H1 (cell line): ENCODE results near the gene SPI1.
"Not testable (repeated sequence)": the region's sequence is repeated elsewhere in the genome, so short reads cannot be mapped to it uniquely, and the experiment has no call there.

ENCODE experiments used
- CHD1 ChIP-seq: IDR thresholded peaks from 2 replicates; pipeline ENCODE4 v1.6.1; 2012; ENCODE audit warnings: low read depth, low read length, improper control_type of control experiment
- CTCF ChIP-seq, 3 experiments: IDR thresholded peaks; 1 replicate in 2 of 3; 2 replicates in 1 of 3; pipeline versions ENCODE4 v1.5.1 to v1.6.1; 2011; ENCODE audit warnings: low read length in 3 of 3, mild to moderate bottlenecking in 3 of 3, inconsistent platforms in 2 of 3, low read depth in 1 of 3, moderate library complexity in 1 of 3; ENCODE audit not compliant: insufficient read depth in 1 of 3; ENCODE audit errors: control extremely low read depth in 1 of 3
- EP300 ChIP-seq, 2 experiments: IDR thresholded peaks; 1 replicate in 1 of 2; 2 replicates in 1 of 2; pipeline ENCODE4 v1.6.1; 2011 to 2012; ENCODE audit warnings: low read depth in 2 of 2, low read length in 2 of 2, mild to moderate bottlenecking in 2 of 2, borderline replicate concordance in 1 of 2, inconsistent platforms in 1 of 2, moderate library complexity in 1 of 2
- KDM1A ChIP-seq: fragments of 200-600, 300-600 bp; sonication (generic); IDR thresholded peaks from 2 replicates; pipeline ENCODE4 v1.7.1; 2016; ENCODE audit warnings: mild to moderate bottlenecking, low read length, borderline replicate concordance
- MAX ChIP-seq: IDR thresholded peaks from 2 replicates; pipeline ENCODE4 v1.6.1; 2012; ENCODE audit warnings: inconsistent platforms
- POLR2A ChIP-seq, 2 experiments: IDR thresholded peaks; 1 replicate in 1 of 2; 2 replicates in 1 of 2; pipeline ENCODE4 v1.6.1; 2011; ENCODE audit warnings: low read depth in 2 of 2, low read length in 2 of 2, mild to moderate bottlenecking in 2 of 2; ENCODE audit errors: control extremely low read depth in 1 of 2

DNA sequence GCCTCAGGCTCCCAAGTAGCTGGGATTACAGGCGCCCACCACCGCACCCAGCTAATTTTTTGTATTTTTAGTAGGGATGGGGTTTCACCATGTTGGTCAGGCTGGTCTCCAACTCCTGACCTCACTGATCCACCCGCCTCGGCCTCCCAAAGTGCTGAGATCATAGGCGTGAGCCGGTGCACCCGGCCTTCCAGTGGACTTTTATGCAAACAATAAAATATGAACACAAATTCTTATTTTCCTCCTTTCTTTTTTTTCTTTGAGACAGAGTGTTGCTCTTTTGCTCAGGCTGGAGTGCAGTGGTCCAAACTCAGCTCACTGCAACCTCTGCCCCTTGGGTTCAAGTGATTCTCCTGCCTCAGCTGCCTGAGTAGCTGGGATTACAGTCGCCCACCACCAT lies 61.8 kb downstream of the SPI1 start:
- TF ChIP-seq EP300 (IDR thresholded peaks at IDR 0.05; ENCODE audit: borderline replicate concordance in 1 of 2, low read depth in 2 of 2, low read length in 2 of 2); CHD1; KDM1A; POLR2A (IDR thresholded peaks at IDR 0.05; ENCODE audit: control extremely low read depth in 1 of 2, low read depth in 2 of 2, low read length in 2 of 2); CTCF (IDR thresholded peaks at IDR 0.05; ENCODE audit: control extremely low read depth in 1 of 3, insufficient read depth in 1 of 3, low read depth in 1 of 3, low read length in 3 of 3); MAX: not testable (repeated sequence)
